ENCODE data around the gene PRELID1.

PRELID1 gene

GRCh38 chr5:177313561-177314259 is 10.1 kb downstream of the PRELID1 start:
- Mint-ChIP-seq H3K27me3 (ENCODE audit: low read depth) (no peaks in the 10 kb centered on the region), H3K4me1 (ENCODE audit: low read depth) (peaks cover 45% of the 10 kb centered on the region), H3K4me3 (peak overlapping the region; percentile 46), H3K27ac (no peak overlapping the region), H3K9me3 (no peaks in the 10 kb centered on the region), H3K36me3 (ENCODE audit: low read depth) (peaks cover 10% of the 10 kb centered on the region)

- H3K9me3 Mint-ChIP-seq, result peaks cover 5% of the 10 kb centered on the region
- H3K36me3 Mint-ChIP-seq (ENCODE audit: low read depth), result peaks cover 11% of the 10 kb centered on the region
- H3K4me3 Mint-ChIP-seq, result no peak overlapping the region
- no peak overlapping the region for H3K27ac Mint-ChIP-seq
- H3K4me1 Mint-ChIP-seq (ENCODE audit: low read depth), result peaks cover 37% of the 10 kb centered on the region
- H3K27me3 Mint-ChIP-seq (ENCODE audit: low read depth), result no peaks in the 10 kb centered on the region
Measured at GRCh38 chr5:177314376-177315342, 11.1 kb downstream of the PRELID1 start.

- Mint-ChIP-seq H3K4me3 (no peak overlapping the region), H3K27ac (no peak overlapping the region), H3K36me3 (ENCODE audit: low read depth) (peaks cover 10% of the 10 kb centered on the region), H3K27me3 (ENCODE audit: low read depth) (no peaks in the 10 kb centered on the region), H3K9me3 (peaks cover 7% of the 10 kb centered on the region), H3K4me1 (ENCODE audit: low read depth) (peaks cover 32% of the 10 kb centered on the region)
Measured at GRCh38 chr5:177315411-177315810, 11.8 kb downstream of the PRELID1 start.

GRCh38 chr5:177316005-177316404 is 12.4 kb downstream of the PRELID1 start:
- H3K27me3 Mint-ChIP-seq (ENCODE audit: low read depth), result no peaks in the 10 kb centered on the region
- H3K9me3 Mint-ChIP-seq, result peaks cover 7% of the 10 kb centered on the region
- peaks cover 28% of the 10 kb centered on the region for H3K4me1 Mint-ChIP-seq (ENCODE audit: low read depth)
- no peak overlapping the region for H3K27ac Mint-ChIP-seq
- H3K36me3 Mint-ChIP-seq (ENCODE audit: low read depth), result peaks cover 6% of the 10 kb centered on the region
- H3K4me3 Mint-ChIP-seq, result peak overlapping the region; percentile 30

- Mint-ChIP-seq H3K4me3 (no peak overlapping the region), H3K36me3 (ENCODE audit: low read depth) (peaks cover 10% of the 10 kb centered on the region), H3K4me1 (ENCODE audit: low read depth) (peaks cover 22% of the 10 kb centered on the region)
Measured at GRCh38 chr5:177317959-177318377, 14.4 kb downstream of the PRELID1 start.

GRCh38 chr5:177319913-177320588 is 16.5 kb downstream of the PRELID1 start:
- Mint-ChIP-seq H3K9me3 (peaks cover 7% of the 10 kb centered on the region), H3K4me3 (no peak overlapping the region), H3K4me1 (ENCODE audit: low read depth) (peaks cover 18% of the 10 kb centered on the region), H3K27ac (no peak overlapping the region), H3K36me3 (ENCODE audit: low read depth) (peaks cover 10% of the 10 kb centered on the region), H3K27me3 (ENCODE audit: low read depth) (no peaks in the 10 kb centered on the region)

More at GRCh38 chr5:177317959-177318377, 14.4 kb downstream of the PRELID1 start:
- no peaks in the 10 kb centered on the region for H3K27me3 Mint-ChIP-seq (ENCODE audit: low read depth)
- peaks cover 7% of the 10 kb centered on the region for H3K9me3 Mint-ChIP-seq
- H3K27ac Mint-ChIP-seq, result no peak overlapping the region

- Mint-ChIP-seq H3K4me1 (ENCODE audit: low read depth) (peaks cover 18% of the 10 kb centered on the region), H3K4me3 (no peak overlapping the region), H3K36me3 (ENCODE audit: low read depth) (peaks cover 10% of the 10 kb centered on the region), H3K27ac (no peak overlapping the region), H3K9me3 (peaks cover 7% of the 10 kb centered on the region), H3K27me3 (ENCODE audit: low read depth) (no peaks in the 10 kb centered on the region)
Measured at GRCh38 chr5:177320879-177321278, 17.3 kb downstream of the PRELID1 start.

- H3K36me3 Mint-ChIP-seq (ENCODE audit: low read depth), result peaks cover 18% of the 10 kb centered on the region
- peaks cover 8% of the 10 kb centered on the region for H3K4me1 Mint-ChIP-seq (ENCODE audit: low read depth)
- no peaks in the 10 kb centered on the region for H3K9me3 Mint-ChIP-seq
- no peaks in the 10 kb centered on the region for H3K27me3 Mint-ChIP-seq (ENCODE audit: low read depth)
- no peak overlapping the region for H3K4me3 Mint-ChIP-seq
- H3K27ac Mint-ChIP-seq, result no peak overlapping the region
Measured at GRCh38 chr5:177325868-177326381, 22.3 kb downstream of the PRELID1 start.

GRCh38 chr5:177327539-177328522 is 24.2 kb downstream of the PRELID1 start:
- peaks cover 19% of the 10 kb centered on the region for H3K36me3 Mint-ChIP-seq (ENCODE audit: low read depth)
- H3K4me3 Mint-ChIP-seq, result no peak overlapping the region
- no peaks in the 10 kb centered on the region for H3K9me3 Mint-ChIP-seq
- no peak overlapping the region for H3K27ac Mint-ChIP-seq
- H3K4me1 Mint-ChIP-seq (ENCODE audit: low read depth), result peaks cover 8% of the 10 kb centered on the region
- H3K27me3 Mint-ChIP-seq (ENCODE audit: low read depth), result no peaks in the 10 kb centered on the region

GRCh38 chr5:177328545-177329231 is 25.1 kb downstream of the PRELID1 start:
- Mint-ChIP-seq H3K27ac (no peak overlapping the region), H3K36me3 (ENCODE audit: low read depth) (peaks cover 25% of the 10 kb centered on the region), H3K27me3 (ENCODE audit: low read depth) (no peaks in the 10 kb centered on the region), H3K9me3 (no peaks in the 10 kb centered on the region), H3K4me1 (ENCODE audit: low read depth) (peaks cover 8% of the 10 kb centered on the region), H3K4me3 (no peak overlapping the region)

- H3K27me3 Mint-ChIP-seq (ENCODE audit: low read depth), result no peaks in the 10 kb centered on the region
- no peak overlapping the region for H3K27ac Mint-ChIP-seq
- H3K9me3 Mint-ChIP-seq, result no peaks in the 10 kb centered on the region
- H3K4me3 Mint-ChIP-seq, result no peak overlapping the region
- peaks cover 6% of the 10 kb centered on the region for H3K4me1 Mint-ChIP-seq (ENCODE audit: low read depth)
- H3K36me3 Mint-ChIP-seq (ENCODE audit: low read depth), result peaks cover 32% of the 10 kb centered on the region
Measured at GRCh38 chr5:177329883-177330282, 26.3 kb downstream of the PRELID1 start.

- H3K27me3 Mint-ChIP-seq (ENCODE audit: low read depth), result no peaks in the 10 kb centered on the region
- H3K4me1 Mint-ChIP-seq (ENCODE audit: low read depth), result peaks cover 6% of the 10 kb centered on the region
- H3K36me3 Mint-ChIP-seq (ENCODE audit: low read depth), result peaks cover 39% of the 10 kb centered on the region
- no peaks in the 10 kb centered on the region for H3K9me3 Mint-ChIP-seq
- no peak overlapping the region for H3K27ac Mint-ChIP-seq
- no peak overlapping the region for H3K4me3 Mint-ChIP-seq
Measured at GRCh38 chr5:177330991-177331842, 27.6 kb downstream of the PRELID1 start.

All from T-helper 1 cell treated with Interleukin-12 subunit alpha and Interleukin-12 subunit beta and Interleukin-4 antibody, amounts not matched to agents 30 μg/mL and 1 μg/mL, for 36 hours (primary cell).